DOHH2 (cell line): ENCODE measurements around the gene CD63.

ENCODE experiments used
- H3F3A ChIP-seq: fragments of 200-600 bp; sonication (generic), shearing (Covaris generic); 2 replicates; pipeline ENCODE4 v1.6.0; 2016; ENCODE audit warnings: antibody characterized with exemption, mild to moderate bottlenecking; ENCODE audit not compliant: control insufficient read depth, insufficient read depth
- H3K27ac ChIP-seq: fragments of 200-600 bp; sonication (generic); 2 replicates; pipeline ENCODE4 v1.5.1; 2014; ENCODE audit warnings: low read depth, mild to moderate bottlenecking, low read length, moderate library complexity
- H3K27me3 ChIP-seq: fragments of 200-600 bp; sonication (generic); 2 replicates; pipeline ENCODE4 v1.6.1; 2014; ENCODE audit warnings: mild to moderate bottlenecking, low read length, mixed read lengths; ENCODE audit not compliant: control insufficient read depth
- H3K36me3 ChIP-seq: fragments of 200-600 bp; sonication (generic); 2 replicates; pipeline ENCODE4 v1.6.1; 2014; ENCODE audit warnings: mild to moderate bottlenecking, low read length, moderate library complexity, mixed read lengths; ENCODE audit not compliant: control insufficient read depth
- H3K4me1 ChIP-seq: fragments of 200-600 bp; sonication (generic); 2 replicates; pipeline ENCODE4 v1.6.1; 2014; ENCODE audit warnings: mild to moderate bottlenecking, low read length, mixed read lengths; ENCODE audit not compliant: control insufficient read depth
- H3K4me2 ChIP-seq: fragments of 200-600 bp; sonication (generic); 2 replicates; pipeline ENCODE4 v1.6.0; 2014; ENCODE audit warnings: mild to moderate bottlenecking, low read length, moderate library complexity
- H3K4me3 ChIP-seq: fragments of 200-600 bp; sonication (generic); 2 replicates; pipeline ENCODE4 v1.5.1; 2014; ENCODE audit warnings: mild to moderate bottlenecking, low read length, mixed read lengths
- H3K79me2 ChIP-seq: fragments of 200-600 bp; sonication (generic); 2 replicates; pipeline ENCODE4 v1.6.1; 2014; ENCODE audit warnings: mild to moderate bottlenecking, low read length, mixed read lengths; ENCODE audit not compliant: control insufficient read depth
- H3K9me2 ChIP-seq: fragments of 200-600 bp; sonication (generic); replicated peaks from 2 replicates; pipeline ENCODE4 v1.6.1; 2014; ENCODE audit warnings: mild to moderate bottlenecking, low read length, mixed read lengths; ENCODE audit not compliant: control insufficient read depth
- H3K9me3 ChIP-seq: fragments of 200-600 bp; sonication (generic); 2 replicates; pipeline ENCODE4 v1.6.1; 2014; ENCODE audit warnings: antibody characterized with exemption, low read length, mixed read lengths; ENCODE audit not compliant: control insufficient read depth, insufficient read depth
- H4K20me1 ChIP-seq: fragments of 200-600 bp; sonication (generic); 2 replicates; pipeline ENCODE4 v1.6.0; 2014; ENCODE audit warnings: low read depth, mild to moderate bottlenecking, antibody characterized with exemption, low read length, moderate library complexity; ENCODE audit not compliant: control insufficient read depth, insufficient read depth
- EZH2phosphoT487 ChIP-seq: fragments of 200-600 bp; sonication (generic); IDR thresholded peaks from 2 replicates; pipeline ENCODE4 v1.6.1; 2017; ENCODE audit warnings: borderline replicate concordance, mild to moderate bottlenecking, antibody characterized with exemption, low read length, moderate library complexity, mixed read lengths
- TF ChIP-seq, protein P1 (sequence below): fragments of 200-600 bp; sonication (generic); IDR thresholded peaks from one replicate; pipeline ENCODE4 v1.5.1; 2014; ENCODE audit warnings: antibody characterized with exemption, mild to moderate bottlenecking, low read depth, low read length; ENCODE audit not compliant: poor library complexity, severe bottlenecking

The CD63 gene

DNA sequence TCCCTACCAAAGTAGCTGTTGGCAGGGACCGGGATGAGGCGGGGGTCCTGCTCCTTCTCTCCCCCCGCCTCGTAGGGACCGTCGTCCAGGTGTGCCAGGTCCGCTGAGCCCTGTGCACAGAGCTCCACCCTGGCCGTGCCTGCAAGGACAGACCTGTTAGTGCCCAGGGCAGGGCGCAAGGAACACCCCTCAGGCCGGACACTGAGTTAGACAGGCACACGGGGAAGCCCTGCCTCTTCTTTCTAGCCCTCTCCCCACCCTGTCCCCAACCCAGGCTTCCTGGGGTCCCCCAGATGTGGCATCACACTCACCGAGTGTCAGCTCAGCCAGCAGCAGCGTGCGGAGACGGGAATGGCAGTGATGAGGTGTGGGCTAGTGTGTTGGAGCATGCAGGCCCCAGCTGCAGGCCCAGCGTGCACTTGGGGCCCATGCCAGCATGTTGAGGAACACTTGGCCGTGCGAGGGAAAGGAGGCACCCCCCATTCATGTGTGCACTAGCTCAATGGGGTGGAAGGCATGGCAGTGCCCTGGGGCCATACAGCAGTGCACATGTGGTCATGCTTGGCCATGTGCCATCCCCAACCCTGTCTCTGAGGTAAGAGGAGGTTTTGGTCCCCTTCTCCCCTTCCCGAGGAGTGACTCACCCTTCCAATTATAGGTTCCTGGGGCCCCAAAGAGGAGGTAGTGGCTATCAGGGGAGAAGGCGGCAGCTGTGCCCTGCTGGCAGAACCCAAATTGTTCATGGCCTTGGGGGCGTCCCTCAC is 28.4 kb downstream of the CD63 start:
- Histone ChIP-seq H3F3A (no peaks in the 10 kb centered on the region), H3K27me3 (peaks cover 11% of the 10 kb centered on the region; the same call in 1 of the 2 replicates), H3K4me1 (no peaks in the 10 kb centered on the region; the same call in 1 of the 2 replicates), H4K20me1 (no peaks in the 10 kb centered on the region), H3K27ac (no peak overlapping the region), H3K4me3 (no peak overlapping the region), H3K4me2 (no peak overlapping the region), H3K36me3 (no peaks in the 10 kb centered on the region), H3K9me2 (no peaks in the 10 kb centered on the region), H3K79me2 (no peaks in the 10 kb centered on the region), H3K9me3 (no peaks in the 10 kb centered on the region)
- TF ChIP-seq, protein P1, sequence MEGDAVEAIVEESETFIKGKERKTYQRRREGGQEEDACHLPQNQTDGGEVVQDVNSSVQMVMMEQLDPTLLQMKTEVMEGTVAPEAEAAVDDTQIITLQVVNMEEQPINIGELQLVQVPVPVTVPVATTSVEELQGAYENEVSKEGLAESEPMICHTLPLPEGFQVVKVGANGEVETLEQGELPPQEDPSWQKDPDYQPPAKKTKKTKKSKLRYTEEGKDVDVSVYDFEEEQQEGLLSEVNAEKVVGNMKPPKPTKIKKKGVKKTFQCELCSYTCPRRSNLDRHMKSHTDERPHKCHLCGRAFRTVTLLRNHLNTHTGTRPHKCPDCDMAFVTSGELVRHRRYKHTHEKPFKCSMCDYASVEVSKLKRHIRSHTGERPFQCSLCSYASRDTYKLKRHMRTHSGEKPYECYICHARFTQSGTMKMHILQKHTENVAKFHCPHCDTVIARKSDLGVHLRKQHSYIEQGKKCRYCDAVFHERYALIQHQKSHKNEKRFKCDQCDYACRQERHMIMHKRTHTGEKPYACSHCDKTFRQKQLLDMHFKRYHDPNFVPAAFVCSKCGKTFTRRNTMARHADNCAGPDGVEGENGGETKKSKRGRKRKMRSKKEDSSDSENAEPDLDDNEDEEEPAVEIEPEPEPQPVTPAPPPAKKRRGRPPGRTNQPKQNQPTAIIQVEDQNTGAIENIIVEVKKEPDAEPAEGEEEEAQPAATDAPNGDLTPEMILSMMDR = no peak
- no peak for TF ChIP-seq EZH2phosphoT487

DNA sequence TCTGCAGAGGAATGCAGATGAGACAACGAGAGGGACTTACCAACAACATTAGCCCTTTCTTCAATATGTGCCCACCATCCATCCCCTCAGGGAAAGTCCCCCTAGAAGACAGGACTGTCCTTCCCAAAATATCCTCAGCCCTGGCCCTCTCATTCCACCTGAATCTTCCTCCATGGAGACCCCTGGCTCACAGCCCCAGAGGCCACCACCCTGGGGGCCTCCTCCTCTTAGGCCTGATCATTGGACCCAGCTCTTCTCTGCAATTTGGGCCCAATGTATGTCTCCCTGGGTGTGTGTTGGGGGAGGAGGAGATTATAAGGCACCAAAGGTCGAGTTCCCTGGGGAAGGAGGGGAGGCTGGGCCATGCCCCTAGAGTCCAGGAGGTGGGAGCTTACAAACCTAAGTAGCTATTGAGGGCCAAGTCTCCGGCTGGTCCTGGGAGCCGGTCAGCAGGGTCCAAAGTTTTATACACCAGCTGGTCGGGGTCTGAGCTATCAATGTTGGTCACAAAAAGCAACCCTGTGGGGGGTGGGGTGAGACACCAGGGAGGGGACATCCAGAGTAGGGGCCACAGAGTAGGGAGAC is 29.2 kb downstream of the CD63 start:
- no peaks in the 10 kb centered on the region for H3K4me1 ChIP-seq

DNA sequence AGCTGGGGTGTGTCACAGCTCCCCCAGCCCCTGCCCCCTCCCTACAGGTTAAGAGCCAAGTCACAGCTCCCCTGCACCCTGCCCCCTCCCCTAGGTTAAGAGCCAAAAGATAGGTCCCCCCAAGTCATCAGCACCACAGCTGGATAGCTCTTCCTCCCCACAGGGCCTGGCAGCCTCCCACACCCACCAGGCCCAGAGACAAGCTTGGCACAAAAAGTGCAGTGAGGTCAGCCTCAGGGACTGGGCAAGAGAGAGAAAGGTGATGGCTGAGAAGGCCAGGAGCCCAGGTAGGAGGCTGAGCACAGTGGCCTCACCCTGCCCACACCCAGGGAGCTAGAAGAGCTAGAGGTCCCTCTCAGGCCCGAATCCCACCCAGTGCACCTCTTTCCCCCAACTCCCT is 29.8 kb downstream of the CD63 start:
- no peak overlapping the region for H3K4me3 ChIP-seq
- no peaks in the 10 kb centered on the region for H3K9me3 ChIP-seq
- TF ChIP-seq EZH2phosphoT487 = no peak
- H3K9me2 ChIP-seq = no peaks in the 10 kb centered on the region
- peaks cover 11% of the 10 kb centered on the region; the same call in 1 of the 2 replicates for H3K27me3 ChIP-seq
- no peaks in the 10 kb centered on the region for H3K79me2 ChIP-seq
- no peaks in the 10 kb centered on the region for H3K36me3 ChIP-seq
- H3K27ac ChIP-seq = no peak overlapping the region
- no peaks in the 10 kb centered on the region for H4K20me1 ChIP-seq
- no peak overlapping the region for H3K4me2 ChIP-seq
- no peaks in the 10 kb centered on the region for H3K4me1 ChIP-seq
- no peaks in the 10 kb centered on the region for H3F3A ChIP-seq

More for the DNA sequence above, 29.2 kb downstream of the CD63 start:
- Histone ChIP-seq H3K9me3 (no peaks in the 10 kb centered on the region), H3F3A (no peaks in the 10 kb centered on the region), H3K4me3 (no peak overlapping the region), H3K4me2 (no peak overlapping the region), H3K9me2 (no peaks in the 10 kb centered on the region), H3K27me3 (peaks cover 11% of the 10 kb centered on the region; the same call in 1 of the 2 replicates), H4K20me1 (no peaks in the 10 kb centered on the region), H3K27ac (no peak overlapping the region), H3K79me2 (no peaks in the 10 kb centered on the region), H3K36me3 (no peaks in the 10 kb centered on the region)
- TF ChIP-seq EZH2phosphoT487 = no peak
- TF ChIP-seq, protein P1 = no peak
